Transverse colon (tissue), 4 donors: ENCODE data around the gene TPPP3. TPM values are rescaled to one million over a fixed set of nuclear protein-coding genes. Genes with fewer than 3 reads are reported as not detected.
"Not testable (repeated sequence)": the region's sequence is repeated elsewhere in the genome, so short reads cannot be mapped to it uniquely, and the experiment has no call there.

Source experiments
- DNase-seq: peaks from one replicate; pipeline ENCODE4 v3.0.0-alpha.2; 2019
- H3K27ac ChIP-seq, 4 donors: fragments of 200-600 bp; sonication (generic); 2 replicates each; pipeline ENCODE4 v1.5.1; 2016 to 2018; ENCODE audit warnings: inconsistent platforms in 4 of 4
- H3K27me3 ChIP-seq: fragments of 200-600 bp; sonication (generic); 2 replicates; pipeline ENCODE4 v1.5.1; 2017; ENCODE audit warnings: inconsistent platforms
- H3K36me3 ChIP-seq, 4 donors: fragments of 200-600 bp; sonication (generic); 2 replicates each; pipeline ENCODE4 v1.5.1; 2017 to 2019; ENCODE audit warnings: inconsistent platforms in 4 of 4
- H3K4me1 ChIP-seq, 4 donors: fragments of 200-600 bp; sonication (generic); 2 replicates each; pipeline ENCODE4 v1.5.1; 2017 to 2020; ENCODE audit warnings: inconsistent platforms in 4 of 4
- H3K4me3 ChIP-seq, 4 donors: fragments of 200-600 bp; sonication (generic); 1 replicate in 1 of 4; 2 replicates in 3 of 4; pipeline versions ENCODE4 v1.5.1 to v1.6.1; 2017 to 2019; ENCODE audit warnings: inconsistent platforms in 4 of 4
- H3K9me3 ChIP-seq, 2 donors: fragments of 200-600 bp; sonication (generic); 2 replicates each; pipeline ENCODE4 v1.5.1; 2017 to 2019; ENCODE audit warnings: inconsistent platforms in 2 of 2
- EP300 ChIP-seq: sonication (generic); formaldehyde crosslinking; IDR thresholded peaks from one replicate; pipeline ENCODE4 v1.6.1; 2017; ENCODE audit warnings: antibody characterized with exemption, low read depth
- POLR2A ChIP-seq: fragments of 450-650 bp; IDR thresholded peaks from one replicate; pipeline ENCODE4 v1.6.1; 2016; ENCODE audit warnings: antibody characterized with exemption, mild to moderate bottlenecking, moderate library complexity
- POLR2AphosphoS5 ChIP-seq, 3 donors: sonication (generic); formaldehyde crosslinking; IDR thresholded peaks; one replicate each; pipeline ENCODE4 v1.6.1; 2016; ENCODE audit warnings: antibody characterized with exemption in 3 of 3
- WGBS, 2 donors: methylation state at CpG; one replicate each; pipeline ENCODE4 v1.1.5; 2018; ENCODE audit warnings: low coverage in 1 of 2; 5-methylcytosine and 5-hydroxymethylcytosine counted together
- in situ Hi-C, 4 donors: fragments of 200-750 bp; cut with MboI; loops; one replicate each; pipeline versions ENCODE4 v1.15.0 to v1.15.1; 2017; ENCODE audit warnings: low sequenced_read_pairs in 3 of 4, low pct_ligation_motif_present in 1 of 4, low pct_unique_long_range_greater_than_20kb in 1 of 4
- intact Hi-C: fragments of 100-400 bp; cut with DNase I; formaldehyde crosslinking; loops from one replicate; pipeline ENCODE4 v1.15.1; 2023; ENCODE audit warnings: low total_unique reads
- total RNA-seq, 4 donors: library from RNA; depleted of rRNA; stranded (reverse); fragments of >200 nt; gene quantifications; one replicate each; pipeline ENCODE4 v1.1.0, GENCODE V29; 2016
- TF ChIP-seq, protein P1 (sequence below), 5 experiments: fragments of 200-600 bp in 3 of 5; fragments of 450-650 bp in 2 of 5; sonication (generic) in 3 of 5; IDR thresholded peaks; 1 replicate in 2 of 5; 2 replicates in 3 of 5; pipeline ENCODE4 v1.5.1; 2016 to 2017; ENCODE audit warnings: antibody characterized with exemption in 5 of 5, inconsistent platforms in 3 of 5, mild to moderate bottlenecking in 2 of 5, moderate library complexity in 1 of 5

Gene TPPP3
- total RNA-seq, 4 donors from 2014 or later: 3.5 to 20.9 (median 5.7) TPM; not detected in 1

- no peaks in the 10 kb centered on the region for H3K4me1 ChIP-seq
- no peak overlapping the region for H3K27ac ChIP-seq
- no peak overlapping the region for H3K4me3 ChIP-seq
- DNase-seq: no peak
- H3K27me3 ChIP-seq: no peaks in the 10 kb centered on the region
- H3K36me3 ChIP-seq: no peaks in the 10 kb centered on the region
- TF ChIP-seq POLR2A: no peak
- no peak for TF ChIP-seq POLR2AphosphoS5 (IDR thresholded peaks at IDR 0.05)
- no peak for TF ChIP-seq EP300
- TF ChIP-seq, protein P1, sequence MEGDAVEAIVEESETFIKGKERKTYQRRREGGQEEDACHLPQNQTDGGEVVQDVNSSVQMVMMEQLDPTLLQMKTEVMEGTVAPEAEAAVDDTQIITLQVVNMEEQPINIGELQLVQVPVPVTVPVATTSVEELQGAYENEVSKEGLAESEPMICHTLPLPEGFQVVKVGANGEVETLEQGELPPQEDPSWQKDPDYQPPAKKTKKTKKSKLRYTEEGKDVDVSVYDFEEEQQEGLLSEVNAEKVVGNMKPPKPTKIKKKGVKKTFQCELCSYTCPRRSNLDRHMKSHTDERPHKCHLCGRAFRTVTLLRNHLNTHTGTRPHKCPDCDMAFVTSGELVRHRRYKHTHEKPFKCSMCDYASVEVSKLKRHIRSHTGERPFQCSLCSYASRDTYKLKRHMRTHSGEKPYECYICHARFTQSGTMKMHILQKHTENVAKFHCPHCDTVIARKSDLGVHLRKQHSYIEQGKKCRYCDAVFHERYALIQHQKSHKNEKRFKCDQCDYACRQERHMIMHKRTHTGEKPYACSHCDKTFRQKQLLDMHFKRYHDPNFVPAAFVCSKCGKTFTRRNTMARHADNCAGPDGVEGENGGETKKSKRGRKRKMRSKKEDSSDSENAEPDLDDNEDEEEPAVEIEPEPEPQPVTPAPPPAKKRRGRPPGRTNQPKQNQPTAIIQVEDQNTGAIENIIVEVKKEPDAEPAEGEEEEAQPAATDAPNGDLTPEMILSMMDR (IDR thresholded peaks at IDR 0.05): peak; percentile 27 to 41 (median 32)
- intact Hi-C loops (no loop called here), in situ Hi-C loops (no loop called here)
- no peaks in the 10 kb centered on the region for H3K9me3 ChIP-seq
These were observed 20.6 kb downstream of the TPPP3 start for GRCh38 chr16:67372664-67373063.

DNA sequence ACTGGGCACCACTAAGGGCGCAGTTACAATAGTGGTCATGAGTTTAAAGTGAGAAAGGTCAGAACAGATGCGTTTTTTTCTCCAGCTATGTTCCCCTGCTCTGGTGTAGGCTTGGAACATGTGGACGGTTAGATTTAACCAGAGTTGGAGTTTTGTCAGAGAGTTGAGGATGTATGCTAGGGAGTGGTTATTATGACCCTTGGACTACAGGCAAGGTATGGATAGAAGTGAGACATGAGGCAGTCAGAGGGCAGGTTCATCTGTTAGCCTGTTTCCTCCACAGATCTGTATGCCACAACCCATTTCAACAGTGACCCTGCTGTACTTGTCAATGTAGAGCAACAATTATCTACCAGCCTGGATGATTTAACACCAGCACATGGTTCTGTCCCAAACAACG is 22.6 kb downstream of the TPPP3 start:
- Histone ChIP-seq H3K4me1 (no peaks in the 10 kb centered on the region), H3K36me3 (no peaks in the 10 kb centered on the region), H3K27ac (peak overlapping the region in 2 of 4 donors; percentile 28 to 42), H3K9me3 (no peaks in the 10 kb centered on the region), H3K4me3 (no peak overlapping the region), H3K27me3 (no peaks in the 10 kb centered on the region)
- 56 to 60% methylated on average over 3 to 4 of the region's 4 CpGs for WGBS, 2 donors
- in situ Hi-C loops: no loop called here
- intact Hi-C loops: no loop called here
- DNase-seq: no peak
- no peak for TF ChIP-seq POLR2A
- TF ChIP-seq, protein P1 (IDR thresholded peaks at IDR 0.05): no peak
- no peak for TF ChIP-seq EP300
- peak in 1 of 3 donors; percentile 41 for TF ChIP-seq POLR2AphosphoS5 (IDR thresholded peaks at IDR 0.05)

DNA sequence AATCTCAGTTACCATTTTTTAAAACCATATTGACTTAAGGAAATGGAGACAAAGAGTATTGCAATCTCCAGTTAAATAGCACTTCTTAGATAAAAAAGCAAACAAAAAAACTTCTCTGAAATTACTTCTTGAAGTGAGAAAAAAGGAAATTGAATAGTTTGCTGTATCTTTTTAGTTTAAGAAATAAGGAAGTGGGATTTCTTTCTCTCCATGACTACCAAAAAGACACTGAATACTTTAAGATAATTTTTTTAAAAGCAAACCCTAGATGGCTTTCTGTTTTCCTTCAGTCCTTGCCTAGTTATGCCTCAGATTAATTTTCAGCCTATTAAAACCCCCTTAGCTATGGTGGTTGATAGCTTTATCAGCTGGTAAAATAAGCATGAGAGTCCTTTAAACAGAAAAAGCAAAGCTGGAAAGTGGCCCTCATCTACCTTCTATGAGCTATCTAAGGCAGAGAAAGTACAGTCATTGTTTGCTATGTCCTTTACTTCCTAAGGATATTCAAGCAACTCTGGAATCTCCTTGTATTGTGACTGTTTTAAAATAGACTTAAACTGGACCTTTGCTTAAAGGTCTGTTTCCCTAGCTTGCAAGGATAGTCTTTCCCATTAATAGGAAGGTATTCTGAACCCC is 28.6 kb downstream of the TPPP3 start:
- no peak overlapping the region for H3K4me3 ChIP-seq
- TF ChIP-seq, protein P1 (IDR thresholded peaks at IDR 0.05): no peak
- TF ChIP-seq POLR2A (no peak), EP300 (no peak), POLR2AphosphoS5 (IDR thresholded peaks at IDR 0.05) (no peak)
- in situ Hi-C loops (no loop called here), intact Hi-C loops (no loop called here)
- peaks cover 0 to 16% (median 3%) of the 10 kb centered on the region in 4 donors for H3K4me1 ChIP-seq
- no peaks in the 10 kb centered on the region for H3K9me3 ChIP-seq
- peak overlapping the region in 3 of 4 donors; percentile 7 to 35 (median 33) for H3K27ac ChIP-seq
- H3K27me3 ChIP-seq: no peaks in the 10 kb centered on the region
- no peak for DNase-seq
- no peaks in the 10 kb centered on the region for H3K36me3 ChIP-seq

DNA sequence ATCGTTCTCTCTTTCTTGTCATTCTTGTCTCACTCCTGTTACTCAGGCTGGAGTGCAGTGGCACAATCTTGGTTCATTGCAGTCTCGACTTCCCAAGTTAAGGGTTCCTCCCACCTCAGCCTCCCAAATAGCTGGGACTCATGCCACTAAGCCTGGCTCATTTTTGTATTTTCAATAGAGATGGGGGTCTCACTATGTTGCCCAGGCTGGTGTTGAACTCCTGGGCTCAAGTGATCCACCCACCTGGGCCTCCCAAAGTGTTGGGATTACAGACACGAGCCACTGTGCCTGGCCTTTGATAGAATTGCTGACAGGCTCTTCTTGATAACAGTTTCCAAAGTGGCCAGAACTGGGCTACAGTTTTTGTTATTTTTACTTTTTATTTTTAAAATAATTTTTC is 32.3 kb downstream of the TPPP3 start:
- no peak overlapping the region for H3K4me3 ChIP-seq
- TF ChIP-seq EP300 (no peak), POLR2A (no peak), POLR2AphosphoS5 (IDR thresholded peaks at IDR 0.05) (no peak)
- TF ChIP-seq, protein P1 (IDR thresholded peaks at IDR 0.05): no peak
- no peaks in the 10 kb centered on the region for H3K36me3 ChIP-seq
- H3K27me3 ChIP-seq: no peaks in the 10 kb centered on the region
- intact Hi-C loops: no loop called here
- in situ Hi-C loops: no loop called here
- no peak for DNase-seq
- peaks cover 0 to 16% (median 3%) of the 10 kb centered on the region in 4 donors for H3K4me1 ChIP-seq
- no peaks in the 10 kb centered on the region for H3K9me3 ChIP-seq
- H3K27ac ChIP-seq: no peak overlapping the region
- WGBS, 2 donors: 79 to 90% methylated on average over 3 of the region's 3 CpGs

GRCh38 chr16:67359540-67360269 is 33.6 kb downstream of the TPPP3 start:
- H3K9me3 ChIP-seq, H3K27ac ChIP-seq, H3K4me3 ChIP-seq, in situ Hi-C loops, H3K27me3 ChIP-seq, H3K36me3 ChIP-seq, DNase-seq, intact Hi-C loops: not testable (repeated sequence)
- 82 to 89% methylated on average over 8 of the region's 8 CpGs for WGBS, 2 donors
- H3K4me1 ChIP-seq: peaks cover 0 to 11% (median 3%) of the 10 kb centered on the region in 4 donors
